MCF 10A (cell line): ENCODE results near the gene OR2K2. TPM values are rescaled to one million over a fixed set of nuclear protein-coding genes. Genes with fewer than 3 reads are reported as not detected.

Experiments
- BruUV-seq: library from RNA; stranded (reverse); fragments of 400-500 nt; replicated peaks from 2 replicates; lab custom pipeline; 2021; lab: Mats Ljungman, UMichigan
- CTCF ChIA-PET: fragments of 300-600 bp; sonication (Branson Sonifier 250); formaldehyde crosslinking; extraction: SDS; loops from one replicate; lab custom pipeline; 2021; ENCODE audit warnings: antibody characterized with exemption, inconsistent platforms; lab: Yijun Ruan, JAX
- POLR2A ChIA-PET: fragments of 300-600, 350-650 bp; sonication (Branson Sonifier 250); formaldehyde crosslinking; extraction: SDS; loops from one replicate; lab custom pipeline; 2020; ENCODE audit warnings: antibody characterized with exemption, inconsistent platforms; lab: Yijun Ruan, JAX
- DNase-seq: peaks from one replicate; pipeline ENCODE4 v3.0.0-alpha.2; 2018; ENCODE audit not compliant: unreplicated experiment
- H3K27ac Mint-ChIP-seq: one replicate; pipeline ENCODE4 v1.8.0; 2022; ENCODE audit warnings: mild to moderate bottlenecking, low read depth, mixed read lengths; ENCODE audit not compliant: unreplicated experiment
- H3K27me3 Mint-ChIP-seq: one replicate; pipeline ENCODE4 v1.8.0; 2022; ENCODE audit warnings: mixed read lengths; ENCODE audit not compliant: insufficient read depth, unreplicated experiment
- H3K36me3 Mint-ChIP-seq: one replicate; pipeline ENCODE4 v1.8.0; 2022; ENCODE audit warnings: mild to moderate bottlenecking, moderate library complexity, mixed read lengths; ENCODE audit not compliant: insufficient read depth, unreplicated experiment
- H3K4me1 Mint-ChIP-seq: one replicate; pipeline ENCODE4 v1.8.0; 2022; ENCODE audit warnings: mixed read lengths; ENCODE audit not compliant: insufficient read depth, unreplicated experiment
- H3K4me3 Mint-ChIP-seq: one replicate; pipeline ENCODE4 v1.8.0; 2022; ENCODE audit warnings: mild to moderate bottlenecking, moderate library complexity, mixed read lengths; ENCODE audit not compliant: unreplicated experiment
- H3K9me3 Mint-ChIP-seq: one replicate; pipeline ENCODE4 v1.8.0; 2022; ENCODE audit warnings: mixed read lengths; ENCODE audit not compliant: unreplicated experiment
- CTCF ChIP-seq: fragments of 200-600 bp; IDR thresholded peaks from one replicate; pipeline ENCODE4 v1.8.0; 2022; ENCODE audit warnings: antibody characterized with exemption, mild to moderate bottlenecking; ENCODE audit not compliant: unreplicated experiment
- intact Hi-C: fragments of 100-400 bp; cut with micrococcal nuclease; formaldehyde crosslinking; loops from 2 replicates; pipeline ENCODE4 v1.14.1; 2022
- total RNA-seq: library from RNA; stranded (reverse); gene quantifications from 2 replicates; pipeline ENCODE4 v1.2.3, GENCODE V29; 2022

Gene OR2K2
- total RNA-seq, 1 experiment from 2014 or later = not detected

GRCh38 chr9:111372297-111372696, 42.3 kb upstream of the OR2K2 start:
- peaks cover 19% of the 10 kb centered on the region for H3K4me1 Mint-ChIP-seq
- no peak for TF ChIP-seq CTCF
- intact Hi-C loops = no loop called here
- H3K4me3 Mint-ChIP-seq = no peak overlapping the region
- ChIA-PET POLR2A (interaction anchor here (1.2 kb wide), 1 partner anchor 16 kb away, joined by 3 read pairs; no protein-coding TSS in a partner anchor), CTCF (interaction anchor here (0.6 kb wide), 1 partner anchor 775 kb away, joined by 3 read pairs; no protein-coding TSS in a partner anchor)
- BruUV-seq = no TSS peak
- H3K9me3 Mint-ChIP-seq = no peaks in the 10 kb centered on the region
- DNase-seq = no peak
- no peaks in the 10 kb centered on the region for H3K27me3 Mint-ChIP-seq
- H3K27ac Mint-ChIP-seq = no peak overlapping the region
- H3K36me3 Mint-ChIP-seq = peaks cover 88% of the 10 kb centered on the region

GRCh38 chr9:111366978-111367377, 37.0 kb upstream of the OR2K2 start:
- Mint-ChIP-seq H3K27ac (no peak overlapping the region), H3K27me3 (no peaks in the 10 kb centered on the region), H3K36me3 (peaks cover 94% of the 10 kb centered on the region), H3K4me1 (no peaks in the 10 kb centered on the region), H3K9me3 (no peaks in the 10 kb centered on the region), H3K4me3 (no peak overlapping the region)
- ChIA-PET POLR2A (interaction anchor here (0.6 kb wide), 1 partner anchor 55 kb away, joined by 3 read pairs; no protein-coding TSS in a partner anchor), CTCF (no interaction called here)
- no TSS peak for BruUV-seq
- no peak for DNase-seq
- intact Hi-C loops = no loop called here
- no peak for TF ChIP-seq CTCF

- intact Hi-C loops = no loop called here
- no peak overlapping the region for H3K27ac Mint-ChIP-seq
- no peak for DNase-seq
- H3K9me3 Mint-ChIP-seq = no peaks in the 10 kb centered on the region
- H3K4me1 Mint-ChIP-seq = peaks cover under 1% of the 10 kb centered on the region
- no peaks in the 10 kb centered on the region for H3K27me3 Mint-ChIP-seq
- ChIA-PET POLR2A (interaction anchor here (0.6 to 0.7 kb wide), 2 partner anchors 54 to 935 kb away, joined by 3 to 6 read pairs; no protein-coding TSS in a partner anchor), CTCF (no interaction called here)
- H3K36me3 Mint-ChIP-seq = peaks cover 84% of the 10 kb centered on the region
- no peak for TF ChIP-seq CTCF
- no TSS peak for BruUV-seq
- no peak overlapping the region for H3K4me3 Mint-ChIP-seq
Measured at GRCh38 chr9:111362526-111362925, 32.5 kb upstream of the OR2K2 start.

GRCh38 chr9:111360881-111361280, 30.9 kb upstream of the OR2K2 start:
- CTCF ChIA-PET = no interaction called here

More at GRCh38 chr9:111360881-111361280, 30.9 kb upstream of the OR2K2 start:
- no peak for DNase-seq
- Mint-ChIP-seq H3K9me3 (no peaks in the 10 kb centered on the region), H3K4me3 (no peak overlapping the region), H3K36me3 (peaks cover 70% of the 10 kb centered on the region), H3K27me3 (no peaks in the 10 kb centered on the region), H3K4me1 (peaks cover 15% of the 10 kb centered on the region), H3K27ac (no peak overlapping the region)
- intact Hi-C loops = no loop called here
- POLR2A ChIA-PET = interaction anchor here (0.8 kb wide), 1 partner anchor 78 kb away, joined by 3 read pairs; no protein-coding TSS in a partner anchor
- BruUV-seq = no TSS peak
- TF ChIP-seq CTCF = no peak
